B cell (primary cell): Measurements from ENCODE around the gene TFCP2. TPM values are rescaled to one million over a fixed set of nuclear protein-coding genes. Genes with fewer than 3 reads are reported as not detected.

Source experiments
- ATAC-seq: fragments of 200-7000 bp; cut with Tn5 transposase; one replicate; pipeline ENCODE4 v1.10.0; 2021; ENCODE audit warnings: low read depth, mild to moderate bottlenecking, moderate number of reproducible peaks, moderate library complexity
- CTCF ChIA-PET: fragments of 350-600 bp; sonication (Branson Sonifier 250); formaldehyde crosslinking; loops from one replicate; lab custom pipeline; 2021; ENCODE audit warnings: antibody characterized with exemption, inconsistent platforms; lab: Charles Lee
- POLR2A ChIA-PET: fragments of 350-600 bp; sonication (Branson Sonifier 250); formaldehyde crosslinking; loops from one replicate; lab custom pipeline; 2021; ENCODE audit warnings: antibody characterized with exemption; lab: Charles Lee
- DNase-seq: peaks from one replicate; pipeline ENCODE4 v3.0.0; 2013
- H2AFZ ChIP-seq: 2 replicates; pipeline ENCODE4 v1.6.1; 2012; ENCODE audit warnings: mild to moderate bottlenecking, low read depth, low read length; ENCODE audit not compliant: insufficient read depth, poor library complexity, severe bottlenecking
- H3K27ac ChIP-seq, 2 donors: 1 replicate in 1 of 2; 2 replicates in 1 of 2; pipeline ENCODE4 v1.5.1; 2012 to 2013; ENCODE audit warnings: low read length in 2 of 2, mild to moderate bottlenecking in 2 of 2, moderate library complexity in 1 of 2
- H3K27me3 ChIP-seq, 4 experiments: fragments of 200-600 bp in 1 of 4; sonication (generic) in 1 of 4; replicated peaks in 1 of 4; 1 replicate in 2 of 4; 2 replicates in 2 of 4; pipeline versions ENCODE4 v1.6.1 to v1.7.0; 2013 to 2016; ENCODE audit warnings: low read length in 3 of 4, mild to moderate bottlenecking in 2 of 4, mixed read lengths in 1 of 4, moderate library complexity in 1 of 4; ENCODE audit not compliant: insufficient read depth in 4 of 4, control insufficient read depth in 3 of 4; ENCODE audit errors: control extremely low read depth in 1 of 4
- H3K36me3 ChIP-seq, 2 experiments: replicated peaks in 1 of 2; 1 replicate in 1 of 2; 2 replicates in 1 of 2; pipeline versions ENCODE4 v1.6.1 to v1.7.1; 2013; ENCODE audit warnings: low read length in 1 of 2; ENCODE audit not compliant: insufficient read depth in 2 of 2, control insufficient read depth in 1 of 2; ENCODE audit errors: control extremely low read depth in 1 of 2, extremely low read depth in 1 of 2
- H3K4me1 ChIP-seq, 2 donors: fragments of 200-600 bp in 1 of 2; sonication (generic) in 1 of 2; 1 replicate in 1 of 2; 2 replicates in 1 of 2; pipeline versions ENCODE4 v1.5.1 to v1.6.1; 2013 to 2017; ENCODE audit warnings: low read length in 2 of 2; ENCODE audit not compliant: control insufficient read depth in 2 of 2, insufficient read depth in 2 of 2
- H3K4me2 ChIP-seq: replicated peaks from 2 replicates; pipeline ENCODE3; 2012; ENCODE audit warnings: mild to moderate bottlenecking, low read depth, low read length; ENCODE audit not compliant: poor library complexity, severe bottlenecking
- H3K4me3 ChIP-seq, 5 experiments: fragments of 200-600 bp in 1 of 5; sonication (generic) in 1 of 5; 1 replicate in 3 of 5; 2 replicates in 2 of 5; pipeline versions ENCODE4 v1.5.1 to v1.7.0; 2011 to 2016; ENCODE audit warnings: low read length in 4 of 5, mild to moderate bottlenecking in 4 of 5, low read depth in 2 of 5, control low read depth in 1 of 5, moderate library complexity in 1 of 5; ENCODE audit not compliant: insufficient read depth in 1 of 5; ENCODE audit errors: control extremely low read depth in 1 of 5, extremely low read depth in 1 of 5
- H3K79me2 ChIP-seq: fragments of 200-600 bp; sonication (generic); one replicate; pipeline ENCODE4 v1.6.0; 2016; ENCODE audit warnings: low read length; ENCODE audit not compliant: control insufficient read depth, insufficient read depth
- H3K9ac ChIP-seq: fragments of 200-600 bp; sonication (generic); 2 replicates; pipeline ENCODE4 v1.6.1; 2017; ENCODE audit warnings: mild to moderate bottlenecking, low read length, moderate library complexity
- H3K9me3 ChIP-seq, 3 donors: one replicate each; pipeline versions ENCODE4 v1.6.1 to v1.7.1; 2013; ENCODE audit warnings: low read length in 2 of 3; ENCODE audit not compliant: control insufficient read depth in 2 of 3, insufficient read depth in 1 of 3; ENCODE audit errors: control extremely low read depth in 1 of 3
- H4K20me1 ChIP-seq: 2 replicates; pipeline ENCODE4 v1.6.0; 2012; ENCODE audit warnings: mild to moderate bottlenecking, low read length; ENCODE audit not compliant: insufficient read depth, control insufficient read depth, poor library complexity, severe bottlenecking
- H3K27ac Mint-ChIP-seq: one replicate; pipeline ENCODE4 v1.8.0; 2021; ENCODE audit warnings: mixed read lengths
- H3K27me3 Mint-ChIP-seq: one replicate; pipeline ENCODE4 v1.8.0; 2021; ENCODE audit warnings: mixed read lengths
- H3K4me1 Mint-ChIP-seq: one replicate; pipeline ENCODE4 v1.8.0; 2021; ENCODE audit warnings: mixed read lengths
- H3K4me3 Mint-ChIP-seq: one replicate; pipeline ENCODE4 v1.8.0; 2021; ENCODE audit warnings: mixed read lengths
- H3K9me3 Mint-ChIP-seq: one replicate; pipeline ENCODE4 v1.8.0; 2022; ENCODE audit warnings: mixed read lengths; ENCODE audit not compliant: insufficient read depth
- EZH2 ChIP-seq: IDR thresholded peaks from 2 replicates; pipeline ENCODE4 v1.6.1; 2012; ENCODE audit warnings: borderline replicate concordance, low read depth, mild to moderate bottlenecking, moderate library complexity, low read length; ENCODE audit not compliant: insufficient read depth, poor library complexity, severe bottlenecking
- WGBS: methylation state at CpG from one replicate; pipeline ENCODE4 v1.1.5; 2013; ENCODE audit warnings: missing lambda C conversion rate; ENCODE audit not compliant: insufficient coverage; 5-methylcytosine and 5-hydroxymethylcytosine counted together
- intact Hi-C: fragments of 100-400 bp; cut with micrococcal nuclease; formaldehyde crosslinking; loops from one replicate; pipeline ENCODE4 v1.10.0; 2022
- polyA plus RNA-seq: library from polyadenylated mRNA; depleted of rRNA; stranded (reverse); fragments of >200 nt; gene quantifications from 2 replicates; pipeline ENCODE4 v1.2.3, GENCODE V29; 2012
- total RNA-seq, 2 donors: library from RNA; stranded (reverse); fragments of 120-200 nt in 1 of 2; gene quantifications; 1 replicate in 1 of 2; 2 replicates in 1 of 2; pipeline versions ENCODE4 v1.2.3 to v1.2.4, GENCODE V29; 2013 to 2022
- TF ChIP-seq, protein P1 (sequence below): fragments of 200-600 bp; IDR thresholded peaks from one replicate; pipeline ENCODE4 v1.8.0; 2022; ENCODE audit warnings: antibody characterized with exemption, mild to moderate bottlenecking

Gene TFCP2
- total and polyA plus RNA-seq, 2 donors (not counting 1 experiment from before 2014, with no cell fraction given): 12.1 to 38.8 TPM

DNA sequence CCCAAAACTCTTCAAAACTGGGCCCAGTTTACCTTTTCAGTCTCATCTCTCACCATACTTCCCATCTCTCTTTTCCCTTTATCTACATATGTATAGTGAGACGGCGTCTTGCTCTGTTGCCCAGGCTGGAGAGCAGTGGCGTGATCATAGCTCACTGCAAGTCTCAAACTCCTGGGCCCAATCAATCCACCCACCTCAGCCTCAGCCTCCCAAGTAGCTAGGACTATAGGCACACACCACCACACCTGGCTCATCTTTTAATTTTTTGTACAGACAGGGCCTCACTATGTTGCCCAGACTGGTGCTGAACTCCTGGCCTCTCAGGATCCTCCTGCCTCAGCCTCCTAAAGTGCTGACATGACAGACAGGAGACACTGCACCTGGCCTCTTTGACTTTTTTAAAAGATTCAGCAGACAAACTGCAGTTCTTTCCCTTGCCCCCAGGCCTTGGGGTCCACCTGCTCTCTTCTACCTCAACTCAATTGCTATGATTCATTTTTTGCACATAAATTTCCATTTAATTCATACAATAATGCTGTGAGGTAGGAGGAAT, 33.6 kb downstream of the TFCP2 start:
- ATAC-seq (no peak), DNase-seq (no peak)
- intact Hi-C loops: no loop called here
- whole genome bisulfite sequencing: 100% methylated on average over 3 of the region's 3 CpGs
- H3K36me3 ChIP-seq: peaks cover 8 to 9% of the 10 kb centered on the region in 2 experiments
- no peaks in the 10 kb centered on the region for H3K4me1 Mint-ChIP-seq
- POLR2A ChIA-PET: no interaction called here
- no peak overlapping the region for H3K27ac Mint-ChIP-seq
- H3K27ac ChIP-seq: no peak overlapping the region
- no peaks in the 10 kb centered on the region for H3K27me3 ChIP-seq
- no peaks in the 10 kb centered on the region for H3K4me1 ChIP-seq
- CTCF ChIA-PET: no interaction called here
- no peaks in the 10 kb centered on the region for H3K9me3 ChIP-seq
- no peak overlapping the region for H3K4me3 Mint-ChIP-seq
- no peak overlapping the region for H3K4me2 ChIP-seq
- peaks cover 17% of the 10 kb centered on the region for H3K79me2 ChIP-seq
- H3K9me3 Mint-ChIP-seq: no peaks in the 10 kb centered on the region
- H3K9ac ChIP-seq: no peak overlapping the region
- H3K27me3 Mint-ChIP-seq: no peaks in the 10 kb centered on the region
- TF ChIP-seq EZH2: no peak
- TF ChIP-seq, protein P1, sequence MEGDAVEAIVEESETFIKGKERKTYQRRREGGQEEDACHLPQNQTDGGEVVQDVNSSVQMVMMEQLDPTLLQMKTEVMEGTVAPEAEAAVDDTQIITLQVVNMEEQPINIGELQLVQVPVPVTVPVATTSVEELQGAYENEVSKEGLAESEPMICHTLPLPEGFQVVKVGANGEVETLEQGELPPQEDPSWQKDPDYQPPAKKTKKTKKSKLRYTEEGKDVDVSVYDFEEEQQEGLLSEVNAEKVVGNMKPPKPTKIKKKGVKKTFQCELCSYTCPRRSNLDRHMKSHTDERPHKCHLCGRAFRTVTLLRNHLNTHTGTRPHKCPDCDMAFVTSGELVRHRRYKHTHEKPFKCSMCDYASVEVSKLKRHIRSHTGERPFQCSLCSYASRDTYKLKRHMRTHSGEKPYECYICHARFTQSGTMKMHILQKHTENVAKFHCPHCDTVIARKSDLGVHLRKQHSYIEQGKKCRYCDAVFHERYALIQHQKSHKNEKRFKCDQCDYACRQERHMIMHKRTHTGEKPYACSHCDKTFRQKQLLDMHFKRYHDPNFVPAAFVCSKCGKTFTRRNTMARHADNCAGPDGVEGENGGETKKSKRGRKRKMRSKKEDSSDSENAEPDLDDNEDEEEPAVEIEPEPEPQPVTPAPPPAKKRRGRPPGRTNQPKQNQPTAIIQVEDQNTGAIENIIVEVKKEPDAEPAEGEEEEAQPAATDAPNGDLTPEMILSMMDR: no peak
- H2AFZ ChIP-seq: no peak overlapping the region
- peaks cover 5% of the 10 kb centered on the region for H4K20me1 ChIP-seq
- H3K4me3 ChIP-seq: no peak overlapping the region

DNA sequence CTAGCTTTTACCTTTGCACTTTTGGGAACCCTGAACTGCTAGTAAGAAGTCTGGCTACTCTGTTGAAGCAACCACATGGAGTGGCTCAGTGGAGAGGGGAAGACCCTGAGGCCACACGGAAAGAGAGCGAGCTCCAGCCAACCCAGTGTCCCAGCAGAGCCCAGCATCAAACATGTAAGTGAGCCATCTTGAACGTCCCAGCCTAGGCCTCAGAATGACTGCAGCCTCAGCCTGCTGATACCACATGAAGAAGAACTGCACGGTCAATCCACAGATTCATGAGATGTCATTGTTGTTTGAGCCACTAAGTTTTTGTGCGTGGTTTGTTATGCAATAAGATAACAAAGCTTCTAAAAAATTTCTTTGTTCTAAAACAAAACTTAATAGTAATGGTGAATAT, 40.2 kb downstream of the TFCP2 start:
- H3K9me3 Mint-ChIP-seq: no peaks in the 10 kb centered on the region
- no peak overlapping the region for H3K27ac Mint-ChIP-seq
- Histone ChIP-seq H3K9me3 (no peaks in the 10 kb centered on the region), H3K4me2 (no peak overlapping the region), H3K9ac (no peak overlapping the region), H3K36me3 (peaks cover 2 to 4% of the 10 kb centered on the region in 2 experiments), H3K4me1 (no peaks in the 10 kb centered on the region), H3K27ac (no peak overlapping the region), H3K27me3 (no peaks in the 10 kb centered on the region), H3K79me2 (peaks cover 2% of the 10 kb centered on the region), H3K4me3 (no peak overlapping the region), H2AFZ (no peak overlapping the region), H4K20me1 (no peaks in the 10 kb centered on the region)
- intact Hi-C loops: no loop called here
- no peak overlapping the region for H3K4me3 Mint-ChIP-seq
- CTCF ChIA-PET: no interaction called here
- TF ChIP-seq, protein P1: no peak
- no peak for TF ChIP-seq EZH2
- H3K4me1 Mint-ChIP-seq: no peaks in the 10 kb centered on the region
- no peak for ATAC-seq
- 93% methylated on average over 3 of the region's 5 CpGs for WGBS
- POLR2A ChIA-PET: no interaction called here
- no peak for DNase-seq
- H3K27me3 Mint-ChIP-seq: no peaks in the 10 kb centered on the region
